HG02759 (cell line): ENCODE results near the gene PELI2.
A peak's percentile ranks its signal among the peaks of the same experiment; 100 is the strongest.

Source experiments
- ATAC-seq: cut with Tn5 transposase; IDR thresholded peaks from one replicate; pipeline ENCODE4 v1.9.1; 2021; ENCODE audit warnings: mild to moderate bottlenecking, moderate library complexity; ENCODE audit not compliant: unreplicated experiment

The PELI2 gene, protein sequence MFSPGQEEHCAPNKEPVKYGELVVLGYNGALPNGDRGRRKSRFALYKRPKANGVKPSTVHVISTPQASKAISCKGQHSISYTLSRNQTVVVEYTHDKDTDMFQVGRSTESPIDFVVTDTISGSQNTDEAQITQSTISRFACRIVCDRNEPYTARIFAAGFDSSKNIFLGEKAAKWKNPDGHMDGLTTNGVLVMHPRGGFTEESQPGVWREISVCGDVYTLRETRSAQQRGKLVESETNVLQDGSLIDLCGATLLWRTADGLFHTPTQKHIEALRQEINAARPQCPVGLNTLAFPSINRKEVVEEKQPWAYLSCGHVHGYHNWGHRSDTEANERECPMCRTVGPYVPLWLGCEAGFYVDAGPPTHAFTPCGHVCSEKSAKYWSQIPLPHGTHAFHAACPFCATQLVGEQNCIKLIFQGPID

DNA sequence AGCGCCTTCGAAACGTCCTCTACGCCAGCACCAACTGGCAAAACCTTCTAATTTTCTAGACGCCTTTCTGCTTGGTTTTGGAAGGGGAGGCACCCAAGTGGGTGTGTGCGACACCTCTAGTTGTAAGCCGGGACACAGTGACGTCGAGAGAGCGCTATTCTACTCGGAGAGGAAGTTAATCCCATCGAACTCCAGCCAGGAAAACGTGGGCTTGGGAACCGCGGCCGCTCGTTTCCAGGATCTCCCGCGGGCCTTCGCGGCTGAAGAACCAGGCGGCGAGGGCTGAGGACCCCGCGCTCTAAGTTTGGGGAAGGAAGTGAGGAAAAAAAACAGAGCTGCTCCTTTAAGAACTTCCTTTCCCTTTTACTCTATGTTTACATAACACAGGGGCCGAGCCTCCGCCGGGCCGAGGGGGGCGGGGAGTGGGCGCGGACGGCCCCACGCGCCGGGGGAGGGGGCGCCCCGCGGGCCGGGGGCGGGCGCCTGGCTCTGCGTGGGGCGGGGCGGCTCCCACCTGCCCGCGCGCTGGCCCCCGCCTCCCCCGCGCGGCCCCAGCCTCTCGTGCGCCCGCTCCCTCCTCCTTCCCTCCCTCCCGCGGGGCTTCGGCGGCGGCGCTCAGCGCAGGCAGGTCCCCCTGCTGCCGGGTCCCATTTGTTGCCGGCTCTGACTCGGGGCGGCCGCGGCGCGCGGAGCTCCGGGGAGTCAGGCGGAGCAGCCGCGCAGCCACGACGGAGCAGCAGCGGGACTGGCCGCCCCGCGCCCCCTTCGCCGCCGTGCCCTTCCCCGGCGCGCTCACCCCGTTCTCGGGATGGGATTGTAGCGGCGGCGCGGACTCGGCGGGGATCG lies at the start of gene PELI2:
Gene PELI2, plus strand, starts transcription at position 647 of the 846 bp plus-strand sequence. CDS start 250 bp downstream, outside the sequence.
- peak; percentile 80 for ATAC-seq

DNA sequence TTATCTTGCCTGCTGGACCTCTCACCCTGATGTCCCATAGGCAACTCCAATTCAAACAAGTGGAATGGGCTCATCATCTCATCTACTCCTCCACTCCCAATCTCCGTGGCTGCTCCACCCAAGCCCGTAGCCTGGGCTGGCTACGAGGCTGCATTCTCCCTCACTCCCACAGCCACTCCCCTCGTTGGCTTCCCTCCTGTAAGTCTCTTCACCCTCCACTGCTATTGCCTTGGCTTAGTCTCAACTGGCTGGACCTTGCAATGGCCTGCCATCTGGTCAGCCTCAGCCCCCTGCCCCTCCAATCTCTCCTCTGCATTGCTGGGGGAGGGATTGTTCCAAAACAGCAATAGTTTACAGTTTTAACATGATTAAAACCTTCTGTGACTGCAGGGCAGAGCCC lies 44.4 kb upstream of the PELI2 start:
- no peak for ATAC-seq

DNA sequence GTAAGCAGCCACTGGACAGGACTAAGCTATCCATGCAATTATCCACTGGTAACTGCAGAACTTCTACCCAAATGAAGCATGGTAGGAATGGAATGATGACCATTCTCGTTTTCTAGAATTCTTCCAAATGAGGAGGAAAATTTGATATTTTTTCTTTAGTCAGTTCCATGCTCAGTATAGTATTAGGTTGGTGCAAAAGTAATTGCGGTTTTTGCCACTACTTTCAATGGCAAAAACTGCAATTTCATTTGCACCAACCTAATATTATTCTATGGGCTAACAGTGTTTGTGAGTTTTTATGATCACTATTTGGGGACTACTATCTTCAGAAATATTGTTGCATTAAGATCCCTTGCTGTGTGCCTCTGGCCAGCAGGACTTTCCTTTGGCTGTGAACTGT lies 42.9 kb upstream of the PELI2 start:
- no peak for ATAC-seq

DNA sequence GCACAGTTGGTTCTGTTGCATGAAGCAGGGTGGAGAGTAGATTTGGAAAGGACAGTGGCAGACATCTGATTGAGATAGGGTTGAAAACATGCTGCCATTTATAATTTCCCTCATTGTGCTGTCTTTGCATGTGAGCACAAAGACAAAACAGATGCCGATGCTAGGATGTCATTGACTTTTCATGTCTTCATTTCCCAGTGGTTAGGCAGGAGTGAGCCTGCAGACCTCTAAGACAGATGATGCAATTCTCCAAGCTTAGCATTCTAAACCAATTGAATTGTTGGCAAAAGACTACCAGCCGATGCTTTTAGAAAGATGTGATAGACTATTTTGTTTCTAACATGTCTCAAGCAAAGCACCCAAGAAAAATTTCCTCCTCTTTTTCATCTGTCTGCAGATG lies 37.1 kb upstream of the PELI2 start:
- ATAC-seq = no peak

DNA sequence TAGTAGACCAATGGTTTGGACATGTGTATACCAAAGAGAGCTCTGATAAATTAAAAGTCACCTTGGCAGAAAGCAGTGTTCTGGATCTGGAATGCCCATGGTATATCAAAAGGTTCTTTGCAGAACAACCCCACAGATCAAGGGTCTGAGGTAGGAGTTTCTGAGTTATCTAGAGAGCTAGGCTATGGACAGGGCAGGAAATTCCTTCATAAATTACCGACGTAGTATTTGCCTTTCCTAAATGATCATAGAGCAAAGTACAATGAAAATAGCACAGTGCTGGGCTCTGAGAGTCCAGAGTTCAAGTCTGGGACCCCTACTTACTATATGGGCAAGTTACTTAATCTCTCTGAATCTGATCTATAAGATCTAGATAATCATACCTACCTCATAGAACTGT lies 35.3 kb upstream of the PELI2 start:
- no peak for ATAC-seq

DNA sequence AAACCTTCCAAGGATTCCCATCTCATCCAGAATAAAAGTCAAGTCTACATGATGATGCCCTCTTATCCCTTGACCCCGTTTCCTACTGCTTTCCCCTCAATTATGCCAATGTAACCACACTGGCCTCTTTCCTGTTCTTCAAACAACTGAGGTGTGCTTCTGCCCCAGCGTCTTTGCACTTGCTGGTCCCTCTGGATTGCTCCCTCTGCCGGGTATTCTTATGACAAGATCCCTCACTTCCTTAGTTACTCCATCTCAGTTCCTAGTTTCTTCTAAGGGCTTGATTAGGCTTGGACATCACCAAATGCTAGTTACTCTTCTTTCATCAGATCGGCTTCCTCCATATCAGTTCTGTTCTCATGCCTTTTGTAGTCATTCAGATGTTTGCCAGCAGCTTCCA lies 32.7 kb upstream of the PELI2 start:
- ATAC-seq = no peak

DNA sequence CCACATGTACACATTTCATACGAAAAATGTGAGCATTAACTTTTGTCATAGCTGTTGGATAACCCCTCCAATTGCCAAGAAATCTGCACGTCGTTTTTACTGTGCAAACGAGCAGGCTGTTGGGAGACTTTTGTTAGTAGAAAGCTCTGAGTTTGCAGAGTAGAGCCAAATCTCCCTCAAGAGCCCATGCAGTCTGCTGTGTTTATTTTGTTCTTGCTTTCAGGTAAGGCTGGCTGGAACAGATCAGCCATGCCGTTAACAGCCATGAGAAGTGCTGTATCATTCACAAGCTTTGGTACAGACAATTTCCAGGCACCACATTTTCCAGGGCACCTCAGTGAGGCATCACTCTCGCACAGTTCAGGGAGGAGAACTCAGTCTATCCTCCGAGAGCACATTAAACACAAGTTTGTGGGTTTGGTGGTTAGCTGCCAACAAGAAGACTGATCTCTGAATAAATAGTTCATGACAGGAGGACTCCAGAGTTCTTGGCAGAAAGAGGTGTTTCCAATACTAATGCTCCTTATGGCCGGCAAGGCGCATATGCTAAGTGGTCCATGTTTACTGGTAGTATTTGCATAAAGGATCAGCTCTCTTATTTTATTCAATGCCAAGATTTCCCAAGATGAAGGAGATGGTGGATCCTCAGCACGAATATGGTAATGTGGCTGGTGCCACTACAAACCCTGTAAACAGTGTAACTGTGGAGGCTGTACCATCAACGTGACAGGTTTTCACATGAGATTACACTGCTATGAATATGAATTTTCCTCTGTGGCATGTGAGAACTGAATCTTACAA lies 30.3 kb upstream of the PELI2 start:
- no peak for ATAC-seq

DNA sequence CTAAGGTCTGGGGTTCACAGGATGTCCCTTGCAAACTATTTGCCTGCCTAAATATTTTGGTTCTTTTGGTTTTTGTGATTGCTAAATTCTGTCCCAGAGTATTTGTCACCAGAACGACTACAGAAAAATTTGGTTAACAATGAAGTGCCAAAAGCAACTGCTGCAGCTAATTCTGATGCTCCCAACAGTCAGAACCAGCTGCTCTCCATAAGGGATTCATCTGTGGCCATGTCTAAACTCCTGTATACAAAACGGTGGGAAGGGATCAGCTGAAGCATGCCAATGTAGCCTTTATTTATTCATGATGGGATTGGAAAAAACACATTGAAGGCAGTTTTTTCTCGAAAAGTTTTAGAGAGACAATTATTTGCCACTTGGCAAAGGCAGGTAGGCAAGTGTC lies 29.3 kb upstream of the PELI2 start:
- no peak for ATAC-seq

DNA sequence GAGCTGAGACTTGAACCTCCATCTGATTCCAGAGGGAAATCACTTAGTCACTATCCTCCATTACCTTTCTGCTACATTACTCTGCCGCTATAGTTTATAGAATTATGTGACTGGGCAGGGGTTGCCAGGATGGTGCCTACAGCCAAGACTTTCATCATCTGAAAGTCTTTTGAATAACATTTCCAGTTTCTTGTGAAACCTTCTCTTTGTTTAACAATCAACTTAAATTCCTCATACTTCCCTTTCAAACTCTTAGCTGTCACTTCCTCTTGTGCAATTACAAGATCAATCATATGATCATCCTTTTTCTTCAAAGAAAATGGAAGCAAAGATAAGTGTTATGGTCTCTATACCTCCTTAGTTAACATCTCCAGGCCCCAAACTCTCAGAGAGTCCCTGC lies 25.4 kb upstream of the PELI2 start:
- no peak for ATAC-seq

DNA sequence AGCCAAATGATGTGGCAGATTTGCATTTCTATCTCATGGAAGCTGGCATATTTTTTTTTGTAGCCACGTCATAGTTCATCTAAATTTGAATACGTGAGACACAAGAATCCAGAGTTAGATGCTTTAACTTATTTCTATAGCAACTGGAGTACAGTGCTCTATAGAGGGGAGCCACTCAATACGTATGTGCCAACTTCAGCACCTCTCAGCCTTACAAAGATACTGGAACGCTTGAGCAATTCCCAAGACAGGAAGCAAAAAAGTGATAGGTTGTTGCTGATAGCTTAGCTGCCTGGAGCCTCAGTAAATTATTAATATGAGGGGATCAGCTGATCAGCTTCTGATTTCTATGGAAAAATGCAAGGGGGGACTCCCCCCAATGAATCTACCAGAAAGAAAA lies 24.1 kb upstream of the PELI2 start:
- no peak for ATAC-seq

DNA sequence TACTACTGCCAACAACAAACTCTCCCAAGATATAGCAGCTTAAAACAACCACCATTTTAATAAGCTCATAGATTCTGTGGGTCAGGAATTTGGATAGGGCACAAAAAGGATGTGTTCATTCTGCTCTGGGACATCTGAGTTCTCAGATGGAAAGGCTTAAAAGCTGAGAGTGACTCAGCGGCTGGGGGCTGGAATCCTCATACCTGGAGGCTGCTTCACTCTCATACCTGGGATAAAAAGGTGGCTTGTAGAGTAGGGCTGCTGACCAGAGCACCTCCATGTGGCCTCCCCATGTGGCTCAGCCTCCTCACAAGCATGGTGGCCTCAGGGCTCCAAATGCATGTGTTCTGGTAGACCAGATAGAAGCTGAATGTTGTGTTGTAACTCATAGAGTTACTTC lies 20.2 kb upstream of the PELI2 start:
- no peak for ATAC-seq

DNA sequence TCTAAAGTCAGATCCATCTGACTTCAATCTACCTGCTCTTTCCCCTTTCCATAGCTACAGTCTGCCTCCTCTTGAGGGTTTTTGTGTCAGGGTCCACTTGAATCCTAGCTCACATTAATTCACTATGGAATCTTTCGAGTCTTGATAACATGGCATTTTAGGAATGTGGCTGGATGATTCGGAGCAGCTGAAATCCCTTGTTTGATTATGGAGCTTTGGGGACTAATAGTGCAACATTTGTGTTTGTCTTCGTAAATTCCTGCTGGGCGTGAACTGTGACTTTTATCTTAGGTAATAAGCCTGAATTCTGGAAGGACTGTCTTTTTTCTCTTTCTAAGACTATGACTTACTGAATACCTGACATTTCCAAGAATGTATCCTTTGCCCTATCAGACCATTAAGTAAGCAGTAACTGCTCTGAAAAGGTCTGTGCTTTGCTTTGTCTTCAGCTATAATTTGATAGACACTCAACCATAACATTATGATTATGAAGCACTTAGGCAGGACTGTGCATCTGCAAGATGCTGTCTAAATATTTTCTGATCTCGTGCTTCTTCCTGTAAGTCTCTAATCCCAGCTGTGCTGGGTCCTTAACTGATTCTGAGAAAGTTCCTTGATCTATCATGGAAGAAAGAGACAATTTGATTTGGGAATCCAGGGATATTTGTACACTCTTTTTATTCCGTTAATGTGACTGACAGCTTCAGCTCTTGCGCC lies 19.0 kb upstream of the PELI2 start:
- ATAC-seq = no peak

DNA sequence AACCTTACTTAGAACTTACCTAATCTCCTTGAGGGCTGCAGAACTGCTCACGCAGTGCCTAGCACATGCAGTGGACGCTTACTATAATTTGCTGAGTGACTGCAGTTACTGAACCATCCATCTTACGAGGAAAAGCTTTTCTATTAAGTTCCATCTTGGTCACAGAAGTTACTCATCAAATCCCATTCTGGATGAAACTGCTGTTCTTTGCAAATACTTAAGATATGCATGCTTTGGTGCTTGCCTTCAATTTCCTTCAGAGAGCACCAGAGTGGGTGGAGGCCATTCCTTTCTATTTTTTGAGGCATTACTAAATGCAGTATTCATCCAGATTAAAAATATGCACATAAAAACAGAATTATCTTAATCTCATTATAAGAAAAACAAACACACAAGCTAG lies 17.7 kb upstream of the PELI2 start:
- no peak for ATAC-seq

DNA sequence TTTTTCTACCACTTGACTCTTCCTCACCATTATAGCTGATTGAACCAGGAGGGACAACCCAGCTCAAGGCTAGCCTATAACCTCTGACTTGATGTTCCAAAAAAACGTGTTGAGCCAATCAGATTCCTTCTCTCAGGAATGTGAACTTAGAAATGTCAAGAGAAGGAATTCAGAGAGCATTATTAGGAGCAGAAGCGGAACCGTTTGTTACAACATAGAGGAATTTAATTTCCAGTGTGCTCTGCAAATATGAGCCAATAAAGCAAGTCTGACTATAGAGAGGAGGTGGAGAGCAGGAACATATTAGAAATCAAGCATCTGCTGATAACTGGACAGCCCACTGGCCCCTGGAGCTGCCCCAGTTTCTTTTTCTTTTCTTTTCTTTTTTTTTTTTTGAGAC lies 15.3 kb upstream of the PELI2 start:
- ATAC-seq = no peak

DNA sequence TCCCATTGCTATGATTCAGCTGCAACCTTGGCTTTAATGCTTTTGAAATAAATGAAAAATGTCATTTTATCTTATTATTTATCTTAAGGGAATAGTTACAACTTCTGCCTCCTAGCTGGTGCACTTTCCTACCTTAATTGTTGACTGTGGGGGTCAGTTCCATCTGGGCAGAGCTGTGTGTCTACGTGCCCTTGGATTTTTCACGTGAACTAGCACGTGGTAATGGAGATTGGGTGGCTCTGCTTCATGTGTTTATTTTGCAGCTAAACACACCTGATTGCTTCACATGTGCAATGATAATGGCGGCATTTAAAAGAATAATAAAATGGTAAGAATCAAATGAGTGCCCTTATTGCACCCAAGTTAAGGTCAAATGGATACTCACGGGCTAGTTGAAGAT lies 10.6 kb upstream of the PELI2 start:
- ATAC-seq = no peak

DNA sequence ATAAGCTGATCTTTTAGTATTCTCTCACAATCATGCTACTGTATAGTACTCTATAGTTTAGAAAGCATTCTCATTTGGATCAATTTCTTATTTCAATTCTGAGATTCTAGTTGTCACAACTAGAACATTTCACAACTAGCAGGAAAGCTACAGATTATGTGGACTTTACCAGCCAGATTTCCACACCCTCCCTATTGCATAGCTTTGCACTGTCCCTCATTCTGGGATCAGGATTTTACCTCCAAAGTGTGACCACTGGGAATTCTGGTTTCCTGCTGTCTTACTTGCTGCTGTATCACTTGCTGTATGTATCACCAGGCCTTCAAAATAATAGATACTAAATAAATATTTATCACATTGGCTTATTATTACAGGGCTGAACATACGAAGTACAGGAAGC lies 10.2 kb upstream of the PELI2 start:
- no peak for ATAC-seq

DNA sequence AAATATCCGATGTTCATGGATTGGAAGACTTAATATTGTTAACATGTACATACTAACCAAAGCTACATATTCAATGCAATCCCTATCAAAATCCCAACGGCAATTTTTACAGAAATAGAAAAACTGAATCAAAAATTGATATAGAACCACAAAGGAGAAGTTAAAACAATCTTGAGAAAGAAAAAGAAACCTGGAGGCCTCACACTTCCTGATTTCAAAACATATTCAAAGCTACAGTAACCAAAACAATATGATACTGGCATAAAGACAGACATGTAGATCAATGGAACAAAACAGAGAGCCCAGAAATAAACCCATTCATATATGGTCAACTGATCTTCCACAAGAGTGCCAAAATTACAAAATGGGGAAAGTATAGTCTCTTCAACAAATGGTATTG lies 5.4 kb upstream of the PELI2 start:
- no peak for ATAC-seq

DNA sequence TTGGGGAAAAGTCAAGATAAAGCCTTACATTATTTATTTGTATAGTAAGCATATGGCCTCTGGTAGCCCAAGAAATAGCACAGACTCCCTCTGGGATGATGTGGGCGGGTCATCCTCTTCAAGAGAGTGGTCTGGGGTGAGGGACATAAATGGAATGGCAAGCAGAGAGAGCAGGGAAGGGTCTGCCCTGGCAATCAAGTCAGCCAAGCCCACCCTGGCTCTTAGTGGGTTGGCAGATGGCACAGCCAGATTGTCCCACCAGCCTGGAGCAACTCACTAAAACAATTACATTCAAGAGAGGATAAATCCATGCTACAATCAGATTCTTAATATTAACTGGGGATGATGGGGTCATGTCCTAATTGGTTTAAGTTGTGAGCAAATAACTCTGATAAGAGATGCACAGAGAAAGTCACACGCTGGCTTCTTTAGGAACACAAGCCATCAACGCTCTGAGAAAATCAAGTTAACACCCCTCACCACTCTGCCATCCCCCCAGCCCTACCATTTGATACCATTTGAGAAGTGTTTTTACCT lies 2.8 kb upstream of the PELI2 start:
- no peak for ATAC-seq

DNA sequence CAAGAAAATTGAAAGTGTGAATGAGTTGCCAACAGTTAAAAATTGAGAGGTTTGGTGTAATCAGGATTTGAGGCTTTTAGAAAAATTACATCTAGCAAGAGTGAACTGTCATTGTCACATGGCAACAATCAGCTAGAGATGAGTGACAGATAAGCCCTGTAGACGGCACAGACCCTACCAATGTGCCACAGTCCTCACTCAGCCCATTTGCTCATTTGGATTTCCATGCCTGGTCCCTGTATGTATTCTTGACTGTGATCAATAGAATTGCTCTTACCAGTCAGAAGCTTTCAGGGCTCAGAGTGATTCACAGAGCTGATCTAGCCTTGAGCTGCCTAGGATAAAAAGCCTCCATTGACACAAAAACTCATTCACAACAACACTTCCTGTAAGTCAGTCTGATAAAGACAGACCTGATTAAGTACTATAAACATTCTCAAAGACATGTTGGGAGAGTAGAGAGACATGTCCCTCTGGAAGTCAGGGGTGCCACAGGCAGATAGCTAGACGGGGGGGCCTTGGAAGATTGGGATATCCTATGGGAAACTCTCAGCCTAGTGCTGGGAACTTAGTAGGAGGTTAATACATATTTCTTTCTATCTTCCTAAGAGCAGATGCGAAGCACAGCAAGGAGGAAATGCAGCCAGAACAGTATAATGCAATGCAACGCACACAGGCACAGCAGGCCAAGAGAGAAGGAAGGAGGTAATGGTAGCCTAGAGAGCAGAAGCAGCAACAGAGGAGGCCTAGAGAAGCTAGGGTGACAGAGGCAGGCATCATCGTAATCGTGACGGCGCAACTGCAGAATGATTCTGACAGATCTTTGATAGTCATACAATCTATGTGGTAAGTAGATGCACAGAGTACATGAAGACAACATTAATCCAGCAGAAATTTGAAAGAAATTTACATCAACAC lies 2.0 kb upstream of the PELI2 start:
- no peak for ATAC-seq
